ENCODE results near the gene SIRT7. TPM values are rescaled to one million over a fixed set of nuclear protein-coding genes. Genes with fewer than 3 reads are reported as not detected.
A peak's percentile ranks its signal among the peaks of the same experiment; 100 is the strongest.

Gene SIRT7
- total and polyA plus RNA-seq, 8 donors, result 9.6 to 40.2 (median 13.5) TPM

DNA sequence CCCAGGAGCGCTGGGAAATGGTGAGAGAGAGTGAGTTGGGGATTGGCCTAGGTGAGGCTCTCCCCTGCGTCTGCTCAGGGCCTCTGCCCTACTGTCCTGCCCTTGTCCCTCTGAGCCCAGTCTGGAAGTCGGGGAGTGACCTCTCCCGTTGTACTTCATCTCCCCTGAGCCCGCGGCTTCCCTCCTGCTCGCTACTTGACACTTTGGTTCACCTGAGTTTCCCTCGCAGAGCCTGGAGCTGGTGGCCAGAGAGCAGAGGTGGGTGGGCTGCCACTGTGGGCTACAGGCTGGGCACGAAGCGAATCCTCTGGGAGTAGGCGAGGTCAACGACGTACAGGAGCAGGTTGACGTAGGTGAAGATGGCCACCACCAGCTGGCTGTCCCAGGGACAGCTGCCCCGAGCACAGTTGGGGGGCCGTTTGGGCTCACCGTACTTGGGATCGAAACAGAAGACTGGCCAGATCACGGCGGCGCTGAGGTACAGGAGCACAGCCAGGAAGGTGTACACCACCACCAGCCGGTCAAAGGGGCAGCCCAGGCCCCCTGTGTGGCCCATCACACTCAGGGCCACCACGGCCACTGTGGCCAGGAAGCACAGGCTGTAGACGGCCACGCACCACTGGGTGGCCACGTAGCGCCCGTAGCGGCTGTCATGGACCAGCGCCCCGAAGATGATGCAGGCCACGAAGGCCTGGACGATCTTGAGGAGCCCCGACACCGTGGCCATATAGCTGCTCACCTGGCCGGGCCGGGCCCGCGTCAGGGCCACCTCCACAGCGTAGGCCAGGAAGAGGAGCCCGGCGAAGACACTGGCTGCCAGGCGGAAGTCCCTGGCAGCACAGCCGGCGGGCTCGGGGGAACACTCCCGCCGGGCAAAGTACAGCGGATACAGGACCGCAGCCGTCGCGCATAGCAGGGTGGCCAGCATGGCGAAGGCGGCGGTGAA is 22.8 kb upstream of the SIRT7 start:
- intact Hi-C loops (cut with DNase I), result no loop called here
- Histone ChIP-seq H3K4me3 (no peak overlapping the region), H3K9me3 (no peaks in the 10 kb centered on the region), H3K27ac (no peak overlapping the region), H3K4me1 (peaks cover 0 to 1% (median under 1%) of the 10 kb centered on the region in 3 donors), H3K36me3 (no peaks in the 10 kb centered on the region), H3K27me3 (no peaks in the 10 kb centered on the region)
- WGBS, 2 donors, result 87 to 88% methylated on average over 56 of the region's 56 CpGs
- no peak for ATAC-seq
- DNase-seq, result peak in 2 of 6 donors; percentile 30 to 57
- TF ChIP-seq, protein P1, sequence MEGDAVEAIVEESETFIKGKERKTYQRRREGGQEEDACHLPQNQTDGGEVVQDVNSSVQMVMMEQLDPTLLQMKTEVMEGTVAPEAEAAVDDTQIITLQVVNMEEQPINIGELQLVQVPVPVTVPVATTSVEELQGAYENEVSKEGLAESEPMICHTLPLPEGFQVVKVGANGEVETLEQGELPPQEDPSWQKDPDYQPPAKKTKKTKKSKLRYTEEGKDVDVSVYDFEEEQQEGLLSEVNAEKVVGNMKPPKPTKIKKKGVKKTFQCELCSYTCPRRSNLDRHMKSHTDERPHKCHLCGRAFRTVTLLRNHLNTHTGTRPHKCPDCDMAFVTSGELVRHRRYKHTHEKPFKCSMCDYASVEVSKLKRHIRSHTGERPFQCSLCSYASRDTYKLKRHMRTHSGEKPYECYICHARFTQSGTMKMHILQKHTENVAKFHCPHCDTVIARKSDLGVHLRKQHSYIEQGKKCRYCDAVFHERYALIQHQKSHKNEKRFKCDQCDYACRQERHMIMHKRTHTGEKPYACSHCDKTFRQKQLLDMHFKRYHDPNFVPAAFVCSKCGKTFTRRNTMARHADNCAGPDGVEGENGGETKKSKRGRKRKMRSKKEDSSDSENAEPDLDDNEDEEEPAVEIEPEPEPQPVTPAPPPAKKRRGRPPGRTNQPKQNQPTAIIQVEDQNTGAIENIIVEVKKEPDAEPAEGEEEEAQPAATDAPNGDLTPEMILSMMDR (IDR thresholded peaks at IDR 0.05), result no peak
- no peak for FAIRE-seq

DNA sequence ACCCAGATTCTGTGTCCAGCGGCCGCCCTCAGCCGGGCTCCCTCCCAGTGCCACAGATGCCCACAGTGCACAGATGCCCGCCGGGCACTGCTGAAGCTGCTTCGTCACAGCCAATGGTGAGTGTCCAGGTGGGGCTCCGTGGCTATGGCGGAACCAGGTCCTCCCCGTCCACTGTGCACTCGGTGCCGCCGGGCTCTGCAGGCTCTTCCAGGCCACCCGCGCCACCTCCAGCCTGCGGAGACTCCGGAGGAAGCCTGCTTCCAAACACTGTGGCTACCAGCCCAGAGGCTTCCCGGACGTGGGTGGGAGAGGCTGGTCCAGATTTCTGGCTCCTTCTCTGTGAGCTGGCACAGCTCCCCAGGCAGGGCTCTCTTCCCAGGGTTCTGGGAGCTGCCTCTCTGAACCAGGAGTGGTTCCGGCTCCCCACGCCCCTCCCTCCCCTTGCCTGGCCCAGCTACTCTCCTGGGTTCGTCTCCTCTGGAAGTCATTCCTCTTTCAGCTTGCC is 22.0 kb upstream of the SIRT7 start:
- DNase-seq, result peak in 2 of 6 donors; percentile 34 to 58
- no peak overlapping the region for H3K4me3 ChIP-seq
- intact Hi-C loops (cut with DNase I), result no loop called here
- H3K4me1 ChIP-seq, result peaks cover 0 to 5% (median 3%) of the 10 kb centered on the region in 3 donors
- FAIRE-seq, result no peak
- TF ChIP-seq, protein P1 (IDR thresholded peaks at IDR 0.05), result no peak
- no peaks in the 10 kb centered on the region for H3K27me3 ChIP-seq
- ATAC-seq, result no peak
- H3K36me3 ChIP-seq, result no peaks in the 10 kb centered on the region
- H3K9me3 ChIP-seq, result no peaks in the 10 kb centered on the region
- no peak overlapping the region for H3K27ac ChIP-seq
- 81 to 82% methylated on average over 21 of the region's 21 CpGs for WGBS, 2 donors

DNA sequence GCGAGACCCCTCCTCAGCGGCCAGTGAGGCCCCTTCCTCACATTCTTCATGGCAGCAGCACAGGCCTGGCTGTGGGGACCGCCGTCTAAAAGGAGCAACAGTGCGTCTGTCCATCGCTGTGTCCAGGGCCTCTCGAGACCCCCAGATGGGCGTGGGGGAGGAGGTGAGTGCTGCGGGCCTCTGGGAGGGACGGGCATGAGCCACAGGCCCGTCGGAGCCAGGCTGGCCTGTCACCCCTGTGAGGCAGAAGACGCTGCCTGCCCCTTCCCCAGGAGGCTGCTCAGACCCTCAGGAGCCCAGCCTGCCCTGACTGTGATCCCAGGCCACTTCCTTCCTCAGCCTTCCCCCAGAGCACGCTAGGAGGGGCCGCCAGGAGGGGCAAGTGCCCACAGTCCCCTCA is 21.2 kb upstream of the SIRT7 start:
- no peak overlapping the region for H3K27ac ChIP-seq
- no peak for ATAC-seq
- intact Hi-C loops (cut with DNase I), result no loop called here
- DNase-seq, result peak in 2 of 6 donors; percentile 31 to 51
- H3K36me3 ChIP-seq, result no peaks in the 10 kb centered on the region
- peaks cover 0 to 5% (median 3%) of the 10 kb centered on the region in 3 donors for H3K4me1 ChIP-seq
- no peaks in the 10 kb centered on the region for H3K27me3 ChIP-seq
- H3K9me3 ChIP-seq, result no peaks in the 10 kb centered on the region
- no peak overlapping the region for H3K4me3 ChIP-seq
- 77 to 78% methylated on average over 15 of the region's 15 CpGs for WGBS, 2 donors
- TF ChIP-seq, protein P1 (IDR thresholded peaks at IDR 0.05), result no peak
- no peak for FAIRE-seq

DNA sequence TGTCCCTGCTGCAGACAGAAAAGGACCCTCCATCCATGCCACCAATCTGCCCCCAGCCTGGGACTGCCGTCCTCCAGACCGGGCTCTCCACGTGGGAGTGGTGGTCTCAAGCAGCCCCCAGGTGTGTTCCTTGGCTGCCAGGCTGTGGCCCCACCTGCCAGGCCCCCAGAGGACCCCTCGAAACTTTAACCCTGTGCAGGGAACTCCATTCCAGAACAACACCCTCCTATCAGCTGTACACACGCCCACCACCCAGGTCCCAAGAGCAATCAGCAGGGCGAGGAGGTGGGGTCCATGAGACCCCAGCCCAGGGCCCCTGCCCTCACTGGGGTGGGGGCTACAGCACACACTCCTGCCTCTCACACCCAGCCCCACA is 17.7 kb upstream of the SIRT7 start:
- Histone ChIP-seq H3K9me3 (no peaks in the 10 kb centered on the region), H3K36me3 (no peaks in the 10 kb centered on the region), H3K27me3 (no peaks in the 10 kb centered on the region), H3K4me3 (peak overlapping the region; percentile 52 to 74 (median 70)), H3K4me1 (peaks cover 0 to 5% (median 3%) of the 10 kb centered on the region in 3 donors), H3K27ac (no peak overlapping the region)
- TF ChIP-seq, protein P1 (IDR thresholded peaks at IDR 0.05), result no peak
- ATAC-seq, result no peak
- intact Hi-C loops (cut with DNase I), result no loop called here
- 68 to 84% methylated on average over 6 of the region's 6 CpGs for WGBS, 2 donors
- peak in 2 of 6 donors; percentile 26 to 48 for DNase-seq
- FAIRE-seq, result no peak
